H1 (cell line): Measurements from ENCODE around the gene SLC25A17. TPM values are rescaled to one million over a fixed set of nuclear protein-coding genes. Genes with fewer than 3 reads are reported as not detected.

Experiments
- CTCF ChIA-PET: fragments of 300-600 bp; sonication (Branson Sonifier 250); formaldehyde crosslinking; loops from one replicate; lab custom pipeline; 2021; ENCODE audit not compliant: partially characterized antibody; lab: Charles Lee
- POLR2A ChIA-PET: fragments of 300-600 bp; sonication (Branson Sonifier 250); formaldehyde crosslinking; loops from one replicate; lab custom pipeline; 2021; ENCODE audit warnings: inconsistent platforms; ENCODE audit not compliant: partially characterized antibody; lab: Charles Lee
- DNase-seq, 2 experiments: peaks; one replicate each; pipeline versions ENCODE4 v3.0.0 to v3.0.0-alpha.2; 2010 to 2022; ENCODE audit warnings: low spot score in 2 of 2, low read depth in 1 of 2, mixed read lengths in 1 of 2
- FAIRE-seq: peaks from 2 replicates; lab custom pipeline; 2011; peaks lifted over from hg19 to GRCh38; lab: Jason Lieb, UNC
- H2AFZ ChIP-seq: 2 replicates; pipeline ENCODE4 v1.8.1; 2012; ENCODE audit warnings: low read length, inconsistent platforms
- H2AK5ac ChIP-seq: 2 replicates; pipeline ENCODE4 v1.6.1; 2013; ENCODE audit warnings: low read depth, low read length
- H2BK120ac ChIP-seq: replicated peaks from 2 replicates; pipeline ENCODE3; 2013; ENCODE audit warnings: low read depth, low read length, inconsistent platforms
- H2BK12ac ChIP-seq: 2 replicates; pipeline ENCODE4 v1.6.1; 2013; ENCODE audit warnings: low read depth, low read length
- H2BK15ac ChIP-seq: 2 replicates; pipeline ENCODE4 v1.6.1; 2013; ENCODE audit warnings: low read length
- H2BK20ac ChIP-seq: 2 replicates; pipeline ENCODE4 v1.6.1; 2013; ENCODE audit warnings: low read length
- H2BK5ac ChIP-seq: 2 replicates; pipeline ENCODE4 v1.6.1; 2013; ENCODE audit warnings: low read depth, low read length
- H3K14ac ChIP-seq: 2 replicates; pipeline ENCODE4 v1.6.1; 2013; ENCODE audit warnings: inconsistent platforms; ENCODE audit not compliant: insufficient read length
- H3K18ac ChIP-seq: 2 replicates; pipeline ENCODE4 v1.6.1; 2013; ENCODE audit warnings: low read length; ENCODE audit errors: extremely low read depth
- H3K23ac ChIP-seq: 2 replicates; pipeline ENCODE4 v1.6.1; 2013; ENCODE audit warnings: inconsistent platforms; ENCODE audit not compliant: insufficient read length
- H3K23me2 ChIP-seq: 2 replicates; pipeline ENCODE4 v1.6.1; 2013; ENCODE audit warnings: low read depth, low read length
- H3K27ac ChIP-seq: 2 replicates; pipeline ENCODE4 v1.6.1; 2011; ENCODE audit warnings: low read depth, low read length, inconsistent platforms
- H3K27me3 ChIP-seq, 4 experiments: replicated peaks in 1 of 4; 1 replicate in 1 of 4; 2 replicates in 3 of 4; pipeline versions ENCODE4 v1.6.1 to v1.8.1; 2011 to 2013; ENCODE audit warnings: low read length in 3 of 4, mild to moderate bottlenecking in 3 of 4, inconsistent platforms in 2 of 4, mixed read lengths in 2 of 4, moderate library complexity in 1 of 4; ENCODE audit not compliant: control insufficient read depth in 3 of 4, insufficient read depth in 3 of 4; ENCODE audit errors: extremely low read depth in 1 of 4
- H3K36me3 ChIP-seq, 4 experiments: 2 replicates each; pipeline versions ENCODE4 v1.6.1 to v1.8.1; 2011 to 2013; ENCODE audit warnings: mild to moderate bottlenecking in 4 of 4, low read length in 3 of 4, moderate library complexity in 2 of 4, control low read depth in 1 of 4, inconsistent platforms in 1 of 4; ENCODE audit not compliant: insufficient read depth in 4 of 4, control insufficient read depth in 2 of 4
- H3K4ac ChIP-seq: replicated peaks from 2 replicates; pipeline ENCODE3; 2013; ENCODE audit warnings: low read length, low read depth, mixed read lengths, inconsistent platforms; ENCODE audit not compliant: insufficient read length
- H3K4me1 ChIP-seq, 4 experiments: replicated peaks in 1 of 4; 1 replicate in 1 of 4; 2 replicates in 3 of 4; pipeline versions ENCODE4 v1.6.1 to v1.8.1; 2011 to 2013; ENCODE audit warnings: low read length in 3 of 4, inconsistent platforms in 2 of 4, mixed read lengths in 1 of 4; ENCODE audit not compliant: insufficient read depth in 4 of 4, control insufficient read depth in 3 of 4
- H3K4me2 ChIP-seq, 2 experiments: 2 replicates each; pipeline versions ENCODE4 v1.6.1 to v1.8.1; 2011 to 2013; ENCODE audit warnings: low read depth in 2 of 2, low read length in 2 of 2, control low read depth in 1 of 2, inconsistent platforms in 1 of 2, mild to moderate bottlenecking in 1 of 2; ENCODE audit not compliant: insufficient read depth in 1 of 2
- H3K4me3 ChIP-seq, 4 experiments: fragments of 200-600, 300-600 bp in 1 of 4; sonication (generic), shearing (Covaris generic), sonication (Bioruptor Twin) in 1 of 4; 2 replicates each; pipeline versions ENCODE4 v1.5.1 to v1.8.1; 2011 to 2016; ENCODE audit warnings: low read length in 4 of 4, low read depth in 3 of 4, control low read depth in 2 of 4, inconsistent platforms in 2 of 4, mild to moderate bottlenecking in 2 of 4, mixed read lengths in 1 of 4, moderate library complexity in 1 of 4; ENCODE audit not compliant: insufficient read depth in 2 of 4; ENCODE audit errors: extremely low read depth in 1 of 4
- H3K56ac ChIP-seq: replicated peaks from 2 replicates; pipeline ENCODE3; 2013; ENCODE audit warnings: low read depth, mild to moderate bottlenecking, mixed read lengths, low read length, inconsistent platforms; ENCODE audit not compliant: insufficient read length
- H3K79me1 ChIP-seq: 2 replicates; pipeline ENCODE4 v1.6.1; 2013; ENCODE audit warnings: low read depth, low read length, control low read depth
- H3K79me2 ChIP-seq, 2 experiments: 2 replicates each; pipeline versions ENCODE4 v1.6.1 to v1.8.1; 2012 to 2013; ENCODE audit warnings: low read length in 2 of 2, mild to moderate bottlenecking in 2 of 2, inconsistent platforms in 1 of 2; ENCODE audit not compliant: insufficient read depth in 2 of 2, control insufficient read depth in 1 of 2
- H3K9ac ChIP-seq, 4 experiments: replicated peaks in 1 of 4; 1 replicate in 1 of 4; 2 replicates in 3 of 4; pipeline versions ENCODE4 v1.6.1 to v1.8.1; 2011 to 2013; ENCODE audit warnings: low read depth in 3 of 4, low read length in 3 of 4, control low read depth in 2 of 4, mild to moderate bottlenecking in 2 of 4, moderate library complexity in 2 of 4, inconsistent platforms in 1 of 4; ENCODE audit errors: extremely low read depth in 1 of 4
- H3K9me3 ChIP-seq, 2 experiments: 2 replicates each; pipeline versions ENCODE4 v1.6.1 to v1.8.1; 2012 to 2013; ENCODE audit warnings: mild to moderate bottlenecking in 2 of 2, moderate library complexity in 2 of 2, control low read depth in 1 of 2, inconsistent platforms in 1 of 2, low read depth in 1 of 2, low read length in 1 of 2, mixed read lengths in 1 of 2; ENCODE audit not compliant: insufficient read depth in 2 of 2
- H4K20me1 ChIP-seq, 2 experiments: replicated peaks in 1 of 2; 2 replicates each; pipeline versions ENCODE3 to v1.8.1; 2011 to 2013; ENCODE audit warnings: inconsistent platforms in 2 of 2, low read length in 2 of 2, mild to moderate bottlenecking in 1 of 2; ENCODE audit not compliant: insufficient read depth in 2 of 2, control insufficient read depth in 1 of 2
- H4K5ac ChIP-seq: 2 replicates; pipeline ENCODE4 v1.6.1; 2013; ENCODE audit warnings: low read length, low read depth, mixed read lengths, inconsistent platforms; ENCODE audit not compliant: insufficient read length
- H4K8ac ChIP-seq: 2 replicates; pipeline ENCODE4 v1.8.0; 2013; ENCODE audit warnings: mild to moderate bottlenecking, moderate library complexity, low read length, inconsistent platforms; ENCODE audit not compliant: insufficient read depth; ENCODE audit errors: extremely low read depth
- H4K91ac ChIP-seq: replicated peaks from 2 replicates; pipeline ENCODE3; 2013; ENCODE audit warnings: low read length, mixed read lengths, inconsistent platforms; ENCODE audit not compliant: insufficient read length
- ASH2L ChIP-seq: fragments of 200-600, 300-600 bp; sonication (generic); IDR thresholded peaks from one replicate; pipeline ENCODE4 v1.7.1; 2017; ENCODE audit warnings: low read length
- CBX8 ChIP-seq: fragments of 300-800, 300-1000 bp; sonication (generic); IDR thresholded peaks from 2 replicates; pipeline ENCODE4 v1.7.1; 2016; ENCODE audit warnings: low read depth, low read length, borderline replicate concordance
- MAFK ChIP-seq: IDR thresholded peaks from 2 replicates; pipeline ENCODE4 v1.6.1; 2012; ENCODE audit warnings: low read depth, mild to moderate bottlenecking, improper control_type of control experiment, low read length
- NANOG ChIP-seq: IDR thresholded peaks from 2 replicates; pipeline ENCODE4 v1.6.1; 2011; ENCODE audit warnings: low read length, low read depth, mild to moderate bottlenecking, inconsistent platforms; ENCODE audit not compliant: insufficient read depth, poor library complexity, severe bottlenecking
- SIN3A ChIP-seq, 2 experiments: IDR thresholded peaks in 1 of 2; conservative IDR thresholded peaks in 1 of 2; 2 replicates each; pipeline ENCODE4 v1.6.1; 2011 to 2012; ENCODE audit warnings: low read length in 2 of 2, improper control_type of control experiment in 1 of 2, low read depth in 1 of 2, mild to moderate bottlenecking in 1 of 2
- SRF ChIP-seq: IDR thresholded peaks from 2 replicates; pipeline ENCODE4 v1.6.1; 2011; ENCODE audit warnings: mild to moderate bottlenecking, low read depth, low read length, moderate library complexity
- SUZ12 ChIP-seq: fragments of 200-600 bp; sonication (generic); IDR thresholded peaks from 2 replicates; pipeline ENCODE4 v1.6.1; 2012; ENCODE audit warnings: mild to moderate bottlenecking, inconsistent platforms, low read length, moderate library complexity, mixed read lengths
- YY1 ChIP-seq: IDR thresholded peaks from 2 replicates; pipeline ENCODE4 v1.6.1; 2011; ENCODE audit warnings: low read depth, mild to moderate bottlenecking, low read length
- WGBS, 2 experiments: shearing (Covaris generic) in 1 of 2; methylation state at CpG; one replicate each; pipeline versions ENCODE4 v1.1.6 to v1.1.7; 2013 to 2015; ENCODE audit warnings: low lambda C conversion rate in 2 of 2, mixed read lengths in 2 of 2, inconsistent platforms in 1 of 2, low coverage in 1 of 2, missing lambda C conversion rate in 1 of 2; ENCODE audit not compliant: insufficient replicate concordance in 2 of 2, insufficient coverage in 1 of 2, insufficient read length in 1 of 2; ENCODE audit errors: extremely low coverage in 1 of 2, missing lambda C conversion rate in 1 of 2; 5-methylcytosine and 5-hydroxymethylcytosine counted together
- polyA plus RNA-seq, 7 experiments: library from polyadenylated mRNA; depleted of rRNA in 3 of 7; stranded (reverse) in 5 of 7; unstranded in 2 of 7; fragments of >200 nt in 5 of 7; fragments of 200-250 nt in 2 of 7; gene quantifications; 1 replicate in 5 of 7; 2 replicates in 1 of 7; 4 replicates in 1 of 7; pipeline versions ENCODE4 v1.2.1 to v1.2.3, GENCODE V29; 2011 to 2013; ENCODE audit warnings: missing spikeins in 2 of 7, mixed read lengths in 2 of 7
- total RNA-seq: library from RNA; stranded (reverse); fragmentation: NEBNext Ultra II Directional; extraction: Animal tissue kit (Norgen Biotek cat#: 25700); gene quantifications from 2 replicates; pipeline ENCODE4 v1.2.1, GENCODE V29; 2021
- TF ChIP-seq, protein P1 (sequence below), 3 experiments: IDR thresholded peaks; 1 replicate in 2 of 3; 2 replicates in 1 of 3; pipeline versions ENCODE4 v1.5.1 to v1.6.1; 2011; ENCODE audit warnings: low read length in 3 of 3, mild to moderate bottlenecking in 3 of 3, inconsistent platforms in 2 of 3, low read depth in 1 of 3, moderate library complexity in 1 of 3; ENCODE audit not compliant: insufficient read depth in 1 of 3; ENCODE audit errors: control extremely low read depth in 1 of 3
- TF ChIP-seq, protein P2 (sequence below): IDR thresholded peaks from 2 replicates; pipeline ENCODE4 v1.6.1; 2011; ENCODE audit warnings: low read length, improper control_type of control experiment

Gene SLC25A17
- total and polyA plus RNA-seq, 2 of the 8 experiments (the other 6 are each of a cell fraction or from before 2014, with no cell fraction given), result 17.9 to 40.4 TPM

DNA sequence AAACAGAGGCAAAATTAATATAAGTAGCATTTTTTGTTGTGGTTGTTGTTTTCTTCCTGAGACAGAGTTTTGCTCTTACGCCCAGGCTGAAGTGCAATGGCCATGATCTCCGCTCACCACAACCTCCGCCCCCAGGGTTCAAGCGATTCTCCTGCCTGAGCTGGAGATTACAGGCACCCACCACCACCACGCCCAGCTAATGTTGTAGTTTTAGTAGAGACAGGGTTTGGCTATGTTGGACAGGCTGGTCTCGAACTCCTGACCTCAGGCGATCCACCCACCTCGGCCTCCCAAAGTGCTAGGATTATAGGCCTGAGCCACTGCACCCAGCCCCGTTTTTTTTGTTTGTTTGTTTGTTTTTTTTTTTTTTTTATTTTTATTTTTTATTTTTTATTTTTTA, 75.4 kb downstream of the SLC25A17 start:
- ChIA-PET POLR2A (interaction anchor here (0.7 kb wide), 1 partner anchor 150 kb away, joined by 3 read pairs; no protein-coding TSS in a partner anchor), CTCF (interaction anchor here (0.6 kb wide), 1 partner anchor 18 kb away, joined by 3 read pairs; no protein-coding TSS in a partner anchor)
- TF ChIP-seq SUZ12, result no peak
- TF ChIP-seq MAFK, result no peak
- TF ChIP-seq, protein P1, sequence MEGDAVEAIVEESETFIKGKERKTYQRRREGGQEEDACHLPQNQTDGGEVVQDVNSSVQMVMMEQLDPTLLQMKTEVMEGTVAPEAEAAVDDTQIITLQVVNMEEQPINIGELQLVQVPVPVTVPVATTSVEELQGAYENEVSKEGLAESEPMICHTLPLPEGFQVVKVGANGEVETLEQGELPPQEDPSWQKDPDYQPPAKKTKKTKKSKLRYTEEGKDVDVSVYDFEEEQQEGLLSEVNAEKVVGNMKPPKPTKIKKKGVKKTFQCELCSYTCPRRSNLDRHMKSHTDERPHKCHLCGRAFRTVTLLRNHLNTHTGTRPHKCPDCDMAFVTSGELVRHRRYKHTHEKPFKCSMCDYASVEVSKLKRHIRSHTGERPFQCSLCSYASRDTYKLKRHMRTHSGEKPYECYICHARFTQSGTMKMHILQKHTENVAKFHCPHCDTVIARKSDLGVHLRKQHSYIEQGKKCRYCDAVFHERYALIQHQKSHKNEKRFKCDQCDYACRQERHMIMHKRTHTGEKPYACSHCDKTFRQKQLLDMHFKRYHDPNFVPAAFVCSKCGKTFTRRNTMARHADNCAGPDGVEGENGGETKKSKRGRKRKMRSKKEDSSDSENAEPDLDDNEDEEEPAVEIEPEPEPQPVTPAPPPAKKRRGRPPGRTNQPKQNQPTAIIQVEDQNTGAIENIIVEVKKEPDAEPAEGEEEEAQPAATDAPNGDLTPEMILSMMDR (IDR thresholded peaks at IDR 0.05; ENCODE audit: control extremely low read depth in 1 of 3, insufficient read depth in 1 of 3, low read depth in 1 of 3, low read length in 3 of 3), result no peak
- no peak for TF ChIP-seq NANOG
- TF ChIP-seq YY1, result no peak
- no peak for TF ChIP-seq CBX8
- no peak for TF ChIP-seq SIN3A (conservative IDR thresholded peaks at IDR 0.05 in 1 of 2, IDR thresholded peaks at IDR 0.05 in 1 of 2; ENCODE audit: low read depth in 1 of 2, low read length in 2 of 2)
- TF ChIP-seq ASH2L, result no peak
- no peak for TF ChIP-seq SRF
- TF ChIP-seq, protein P2, sequence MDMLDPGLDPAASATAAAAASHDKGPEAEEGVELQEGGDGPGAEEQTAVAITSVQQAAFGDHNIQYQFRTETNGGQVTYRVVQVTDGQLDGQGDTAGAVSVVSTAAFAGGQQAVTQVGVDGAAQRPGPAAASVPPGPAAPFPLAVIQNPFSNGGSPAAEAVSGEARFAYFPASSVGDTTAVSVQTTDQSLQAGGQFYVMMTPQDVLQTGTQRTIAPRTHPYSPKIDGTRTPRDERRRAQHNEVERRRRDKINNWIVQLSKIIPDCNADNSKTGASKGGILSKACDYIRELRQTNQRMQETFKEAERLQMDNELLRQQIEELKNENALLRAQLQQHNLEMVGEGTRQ, result no peak

More for the DNA sequence above, 75.4 kb downstream of the SLC25A17 start:
- no peak overlapping the region for H3K23ac ChIP-seq
- H3K27ac ChIP-seq, result no peak overlapping the region
- no peaks in the 10 kb centered on the region for H3K9me3 ChIP-seq
- no peak overlapping the region for H3K4me3 ChIP-seq
- no peak overlapping the region for H2BK120ac ChIP-seq
- no peak overlapping the region for H2BK20ac ChIP-seq
- H3K36me3 ChIP-seq, result no peaks in the 10 kb centered on the region
- H2BK15ac ChIP-seq, result no peak overlapping the region
- H4K91ac ChIP-seq, result no peak overlapping the region
- H4K20me1 ChIP-seq, result no peaks in the 10 kb centered on the region
- no peaks in the 10 kb centered on the region for H3K79me2 ChIP-seq
- no peak overlapping the region for H4K5ac ChIP-seq
- H3K79me1 ChIP-seq, result no peaks in the 10 kb centered on the region
- no peak overlapping the region for H3K14ac ChIP-seq
- no peak overlapping the region; the same call in 1 of the 2 replicates for H3K18ac ChIP-seq
- no peak overlapping the region for H2BK5ac ChIP-seq
- no peak overlapping the region for H3K9ac ChIP-seq
- H3K27me3 ChIP-seq, result no peaks in the 10 kb centered on the region
- H2AFZ ChIP-seq, result no peak overlapping the region
- DNase-seq, result no peak
- no peak overlapping the region for H3K4ac ChIP-seq
- no peak overlapping the region for H2BK12ac ChIP-seq
- no peak overlapping the region for H3K4me2 ChIP-seq
- H3K23me2 ChIP-seq, result no peaks in the 10 kb centered on the region
- no peak for FAIRE-seq
- no peak overlapping the region for H4K8ac ChIP-seq
- H2AK5ac ChIP-seq, result no peak overlapping the region
- H3K56ac ChIP-seq, result no peak overlapping the region
- WGBS, 2 experiments, result 94% methylated on average over 8 of the region's 9 CpGs; no CpG with 5 or more reads in 1 of the 2 experiments
- peaks cover 0 to 4% (median 2%) of the 10 kb centered on the region in 4 experiments; a peak in 6 of 7 replicates for H3K4me1 ChIP-seq
